Hepatocyte (in vitro differentiated cells): Measurements from ENCODE around the gene MON2.

Experiments used
- EZH2phosphoT487 ChIP-seq: fragments of 200-600 bp; sonication (generic); IDR thresholded peaks from one replicate; pipeline ENCODE4 v1.6.1; 2018; ENCODE audit warnings: antibody characterized with exemption, mild to moderate bottlenecking, low read depth, moderate library complexity; ENCODE audit not compliant: unreplicated experiment, severe bottlenecking
- TF ChIP-seq, protein P1 (sequence below): fragments of 200-600 bp; sonication (generic); IDR thresholded peaks from 2 replicates; pipeline ENCODE4 v1.5.1; 2016; ENCODE audit warnings: antibody characterized with exemption, mild to moderate bottlenecking; ENCODE audit not compliant: poor library complexity

DNA sequence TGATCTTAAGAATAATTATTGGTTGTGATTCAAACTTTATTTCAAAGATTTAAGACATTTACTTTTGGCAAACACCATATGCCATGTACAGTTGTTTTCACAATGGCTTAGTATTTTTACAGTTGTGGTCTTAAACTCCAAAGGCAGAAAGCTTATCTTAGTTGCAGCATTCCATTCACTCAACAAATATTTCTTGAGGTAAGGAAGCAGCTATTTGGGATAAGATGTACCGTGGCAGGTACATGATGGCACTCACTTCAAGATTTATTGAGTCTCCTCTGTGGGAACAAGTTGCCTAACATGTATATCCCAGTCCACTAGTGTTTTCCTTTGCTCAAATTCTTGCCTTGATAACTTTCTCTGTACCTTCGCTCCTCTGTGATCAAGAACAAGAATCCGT, 8.0 kb upstream of the MON2 start:
- TF ChIP-seq, protein P1, sequence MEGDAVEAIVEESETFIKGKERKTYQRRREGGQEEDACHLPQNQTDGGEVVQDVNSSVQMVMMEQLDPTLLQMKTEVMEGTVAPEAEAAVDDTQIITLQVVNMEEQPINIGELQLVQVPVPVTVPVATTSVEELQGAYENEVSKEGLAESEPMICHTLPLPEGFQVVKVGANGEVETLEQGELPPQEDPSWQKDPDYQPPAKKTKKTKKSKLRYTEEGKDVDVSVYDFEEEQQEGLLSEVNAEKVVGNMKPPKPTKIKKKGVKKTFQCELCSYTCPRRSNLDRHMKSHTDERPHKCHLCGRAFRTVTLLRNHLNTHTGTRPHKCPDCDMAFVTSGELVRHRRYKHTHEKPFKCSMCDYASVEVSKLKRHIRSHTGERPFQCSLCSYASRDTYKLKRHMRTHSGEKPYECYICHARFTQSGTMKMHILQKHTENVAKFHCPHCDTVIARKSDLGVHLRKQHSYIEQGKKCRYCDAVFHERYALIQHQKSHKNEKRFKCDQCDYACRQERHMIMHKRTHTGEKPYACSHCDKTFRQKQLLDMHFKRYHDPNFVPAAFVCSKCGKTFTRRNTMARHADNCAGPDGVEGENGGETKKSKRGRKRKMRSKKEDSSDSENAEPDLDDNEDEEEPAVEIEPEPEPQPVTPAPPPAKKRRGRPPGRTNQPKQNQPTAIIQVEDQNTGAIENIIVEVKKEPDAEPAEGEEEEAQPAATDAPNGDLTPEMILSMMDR: no peak
- no peak for TF ChIP-seq EZH2phosphoT487
